C1 segment of cervical spinal cord (tissue), 14 donors: ENCODE data around the gene EME2.

Experiments
- DNase-seq, 14 donors: peaks; one replicate each; lab custom pipeline; 2025; lab: John Stamatoyannopoulos, UW

EME2 gene

DNA sequence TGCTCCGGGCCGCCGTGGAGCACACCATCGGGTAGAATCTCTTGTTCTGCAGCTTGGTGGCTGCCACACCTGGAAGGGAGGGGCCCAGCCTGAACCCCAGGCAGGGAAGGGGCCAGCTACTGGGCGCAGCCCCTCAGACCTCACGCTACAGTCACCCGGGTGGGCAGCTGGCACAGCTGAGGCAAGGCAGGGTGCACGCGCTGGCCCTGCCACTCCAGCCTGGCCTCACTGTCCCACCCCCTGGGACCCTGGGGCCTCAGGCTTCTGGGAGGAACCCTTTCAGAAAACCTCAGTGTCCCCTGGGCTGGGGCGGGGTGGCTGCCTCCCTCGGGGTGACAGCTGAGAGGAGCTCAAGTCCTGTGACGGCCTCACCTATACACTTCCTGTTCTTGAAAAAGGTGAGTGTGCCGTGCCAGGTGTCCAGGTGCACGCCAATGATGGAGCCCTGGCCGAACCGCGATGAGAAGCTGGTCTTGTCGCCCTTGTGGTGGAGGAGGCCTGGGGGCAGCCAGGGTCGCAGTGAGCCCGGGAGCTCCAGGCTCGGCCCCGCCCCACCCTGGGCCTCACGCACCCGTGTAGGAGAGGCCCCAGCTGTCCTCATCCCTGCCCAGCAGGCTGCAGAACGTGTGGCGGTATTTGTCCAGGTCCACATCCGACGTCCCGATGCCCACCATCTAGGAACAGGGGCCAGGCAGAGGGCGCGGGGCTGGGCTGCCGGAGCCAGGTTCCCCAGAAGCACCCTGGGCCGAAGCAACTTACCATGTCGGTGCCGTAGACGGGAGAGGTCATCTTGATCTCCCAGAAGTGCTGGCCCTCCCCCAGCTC, 5.0 kb downstream of the EME2 start:
- no peak for DNase-seq

DNA sequence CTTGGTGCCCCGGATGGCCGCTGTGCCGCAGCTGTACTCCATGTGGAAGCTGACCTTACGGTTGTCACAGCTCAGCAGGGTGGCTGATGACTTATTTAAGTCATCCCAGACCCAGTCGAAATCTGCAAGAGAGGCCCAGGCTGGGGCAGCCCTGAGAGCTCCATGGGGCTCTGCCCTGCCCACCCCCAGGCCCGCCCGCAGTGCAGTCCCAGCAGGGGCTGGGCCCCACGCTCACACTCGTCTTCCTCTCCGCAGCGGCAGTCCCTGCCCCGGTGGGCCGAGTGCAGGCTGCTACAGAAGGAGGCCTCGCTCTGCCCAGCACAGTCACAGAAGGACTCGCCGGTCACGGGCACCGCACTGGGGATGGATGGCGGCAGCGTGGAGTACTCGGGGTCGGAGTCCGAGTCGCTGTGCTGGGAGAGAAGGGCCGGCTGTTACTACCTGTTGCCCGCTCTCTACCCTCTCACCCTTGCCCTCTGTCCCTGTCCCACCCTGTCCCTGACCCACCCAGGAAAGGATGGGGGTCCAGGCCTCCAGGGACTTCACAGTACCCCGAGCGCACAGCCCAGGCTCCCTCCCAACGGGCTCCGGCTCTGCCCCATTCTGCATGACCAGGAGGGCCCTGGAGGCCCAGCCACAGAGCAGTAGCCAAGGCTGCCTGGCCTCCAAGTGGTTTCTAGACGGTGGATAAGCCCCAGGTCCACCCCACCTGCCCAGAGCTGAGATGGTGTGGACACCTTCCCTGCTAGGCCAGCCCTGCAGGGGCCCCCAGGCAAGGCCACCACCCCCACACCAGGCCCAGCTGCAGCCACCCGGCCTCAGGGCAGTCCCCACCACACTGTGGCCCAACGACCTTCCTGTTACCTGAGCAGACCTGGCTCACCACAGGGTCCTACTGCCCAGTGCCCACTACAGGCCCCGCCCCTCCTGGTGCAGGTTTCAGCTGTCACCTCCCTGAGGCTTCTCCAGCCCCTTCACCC, 5.9 kb downstream of the EME2 start:
- no peak for DNase-seq

DNA sequence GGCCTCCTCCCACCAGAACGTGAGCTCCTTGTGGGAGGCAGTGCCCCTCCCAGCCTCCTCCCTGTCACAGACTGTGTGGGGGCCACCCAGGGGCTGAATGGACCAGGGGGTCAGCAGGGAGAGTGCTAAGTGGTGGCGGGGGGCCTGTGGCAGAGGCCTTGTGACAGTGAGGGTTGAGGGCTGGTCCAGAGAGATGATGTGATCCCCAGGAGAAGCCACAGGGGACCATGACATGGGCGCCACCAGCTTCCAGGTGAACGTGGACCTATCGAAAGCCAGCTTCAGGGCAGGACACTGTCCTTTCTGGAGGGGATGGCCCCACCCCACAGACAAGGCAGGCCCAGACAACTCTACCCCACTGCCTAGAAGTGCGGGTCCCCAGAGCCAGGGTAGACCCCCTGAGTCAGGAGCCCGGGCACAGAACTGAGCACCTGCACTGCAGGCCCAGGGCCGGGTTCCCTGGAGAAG, 6.7 kb downstream of the EME2 start:
- DNase-seq: no peak

DNA sequence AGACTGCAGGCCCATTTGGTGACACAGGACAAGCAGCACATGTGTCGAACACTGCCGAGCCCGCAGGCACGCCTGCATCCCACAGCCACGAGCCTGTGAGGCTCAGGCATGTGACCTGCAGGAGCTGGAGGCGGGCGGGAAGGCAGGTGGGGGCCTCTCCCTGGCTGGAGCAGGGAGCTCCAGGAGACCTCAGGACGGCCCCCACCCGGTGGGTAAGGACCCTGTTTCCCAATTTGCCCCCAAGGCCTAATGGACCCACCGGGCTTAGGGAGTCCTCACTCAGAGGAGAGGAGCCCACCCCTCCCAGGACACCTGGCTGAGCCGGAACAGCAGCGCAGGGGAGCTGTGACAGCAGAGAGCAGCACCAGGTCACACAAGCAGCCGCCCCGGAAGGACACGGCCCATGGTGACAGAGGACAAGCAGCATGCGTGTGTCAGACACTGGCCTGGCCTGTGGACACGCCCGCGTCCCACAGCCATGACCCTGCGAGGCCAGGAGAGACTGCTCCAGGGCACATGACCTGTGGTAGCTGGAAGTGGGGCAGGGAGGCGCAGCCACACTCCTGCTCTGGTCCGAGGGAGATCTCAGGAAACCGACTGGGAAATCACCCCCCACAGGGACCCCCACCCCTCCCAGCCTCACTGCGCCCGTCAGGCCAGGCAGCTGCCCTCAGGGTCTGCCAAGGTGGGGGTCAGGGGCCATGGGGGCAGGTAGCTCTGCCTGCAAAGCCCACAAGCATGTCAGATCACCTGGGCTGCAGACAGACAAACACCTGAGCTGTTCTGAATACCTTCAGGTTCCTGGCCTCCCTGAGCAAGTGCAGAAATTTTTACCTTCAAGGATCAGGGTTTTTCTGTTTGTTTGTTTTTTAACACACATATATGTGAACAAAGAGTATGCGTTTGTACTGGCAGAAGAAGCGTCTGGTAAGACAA, 7.4 kb downstream of the EME2 start:
- no peak for DNase-seq

GRCh38 chr16:1780677-1781072, 8.1 kb downstream of the EME2 start:
- no peak for DNase-seq

DNA sequence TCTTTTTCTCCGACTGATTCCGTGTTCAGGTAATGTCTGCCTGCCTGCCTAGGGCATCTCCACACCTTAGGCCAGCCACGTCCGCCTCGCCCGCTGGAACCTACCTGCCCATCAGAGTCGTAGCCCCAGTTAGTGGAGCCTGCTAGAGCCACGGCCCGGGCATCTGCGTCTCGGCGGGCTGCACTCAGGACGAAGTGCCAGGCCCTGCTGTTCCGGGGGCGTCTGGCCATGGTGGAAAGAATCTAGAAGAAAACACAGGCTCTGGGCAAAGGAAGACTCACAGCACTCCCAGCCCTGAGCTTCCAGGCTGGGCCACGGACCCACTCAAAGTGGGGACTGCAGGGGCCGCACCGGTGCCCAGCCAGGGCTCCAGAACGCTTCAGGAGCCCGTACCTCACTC, 8.6 kb downstream of the EME2 start:
- DNase-seq: no peak

- no peak for DNase-seq
Observed at GRCh38 chr16:1781758-1782407, 9.3 kb downstream of the EME2 start.

GRCh38 chr16:1782408-1783264, 10.0 kb downstream of the EME2 start, which contains the start of the genes NUBP2 and SPSB3:
Gene NUBP2, plus strand, starts transcription at chr16:1782960. Its CDS starts 61 bp downstream, at chr16:1783021.
Gene SPSB3, minus strand, starts transcription at chr16:1782571. Its CDS starts 1,088 bp downstream, at chr16:1781483.
- DNase-seq: peak; percentile 93 to 100 (median 100)

- DNase-seq: no peak
Observed at GRCh38 chr16:1784977-1785845, 12.6 kb downstream of the EME2 start.

DNA sequence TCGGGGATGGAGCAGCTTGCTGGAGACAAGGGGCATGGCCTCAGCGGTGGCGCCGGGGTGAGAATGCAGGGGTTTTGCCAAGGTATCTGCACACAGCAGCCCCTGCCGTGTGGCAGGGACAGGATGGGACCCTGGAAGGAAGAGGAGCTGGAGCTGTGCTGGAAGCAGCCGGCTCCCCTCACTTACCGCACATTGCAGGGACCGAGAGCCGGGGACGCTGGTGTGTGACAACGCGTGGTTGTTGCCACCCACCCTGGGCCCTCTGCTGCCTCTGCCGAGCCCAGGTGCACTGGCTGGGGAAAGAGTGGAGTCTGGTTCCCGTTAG, 13.2 kb downstream of the EME2 start:
- DNase-seq: no peak

DNA sequence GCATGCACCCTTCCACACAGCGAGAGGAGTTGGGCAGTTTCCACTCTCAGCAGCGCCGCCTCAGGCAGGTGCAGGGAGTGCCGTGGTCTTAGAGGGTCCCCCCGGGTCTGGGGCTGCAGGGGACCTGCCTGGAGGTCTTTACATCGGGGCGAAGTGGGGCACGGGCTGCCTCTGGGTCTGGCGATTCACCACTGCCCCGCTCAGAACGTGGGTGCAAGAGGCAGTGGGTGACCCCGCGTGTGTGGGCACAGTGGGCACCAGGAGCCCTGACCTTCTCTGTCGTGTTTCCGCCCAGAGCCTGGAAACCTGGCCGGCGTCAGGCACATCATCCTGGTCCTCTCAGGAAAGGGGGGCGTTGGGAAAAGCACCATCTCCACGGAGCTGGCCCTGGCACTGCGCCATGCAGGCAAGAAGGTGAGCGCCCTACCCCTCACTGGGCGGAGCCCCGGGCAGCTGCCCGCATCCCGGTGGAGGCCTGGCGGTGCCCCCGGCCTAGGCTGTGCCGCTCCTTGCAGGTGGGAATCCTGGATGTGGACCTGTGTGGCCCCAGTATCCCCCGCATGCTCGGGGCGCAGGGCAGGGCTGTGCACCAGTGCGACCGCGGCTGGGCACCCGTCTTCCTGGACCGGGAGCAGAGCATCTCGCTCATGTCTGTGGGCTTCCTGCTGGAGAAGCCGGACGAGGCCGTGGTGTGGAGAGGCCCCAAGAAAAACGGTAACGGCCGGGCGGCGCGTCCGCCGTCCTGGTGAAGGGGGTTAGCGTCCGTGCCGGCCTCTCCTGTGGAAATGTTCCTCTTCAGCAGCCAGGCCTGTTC, 13.8 kb downstream of the EME2 start:
- DNase-seq: no peak

- no peak for DNase-seq
Observed at GRCh38 chr16:1787056-1787321, 14.4 kb downstream of the EME2 start.

DNA sequence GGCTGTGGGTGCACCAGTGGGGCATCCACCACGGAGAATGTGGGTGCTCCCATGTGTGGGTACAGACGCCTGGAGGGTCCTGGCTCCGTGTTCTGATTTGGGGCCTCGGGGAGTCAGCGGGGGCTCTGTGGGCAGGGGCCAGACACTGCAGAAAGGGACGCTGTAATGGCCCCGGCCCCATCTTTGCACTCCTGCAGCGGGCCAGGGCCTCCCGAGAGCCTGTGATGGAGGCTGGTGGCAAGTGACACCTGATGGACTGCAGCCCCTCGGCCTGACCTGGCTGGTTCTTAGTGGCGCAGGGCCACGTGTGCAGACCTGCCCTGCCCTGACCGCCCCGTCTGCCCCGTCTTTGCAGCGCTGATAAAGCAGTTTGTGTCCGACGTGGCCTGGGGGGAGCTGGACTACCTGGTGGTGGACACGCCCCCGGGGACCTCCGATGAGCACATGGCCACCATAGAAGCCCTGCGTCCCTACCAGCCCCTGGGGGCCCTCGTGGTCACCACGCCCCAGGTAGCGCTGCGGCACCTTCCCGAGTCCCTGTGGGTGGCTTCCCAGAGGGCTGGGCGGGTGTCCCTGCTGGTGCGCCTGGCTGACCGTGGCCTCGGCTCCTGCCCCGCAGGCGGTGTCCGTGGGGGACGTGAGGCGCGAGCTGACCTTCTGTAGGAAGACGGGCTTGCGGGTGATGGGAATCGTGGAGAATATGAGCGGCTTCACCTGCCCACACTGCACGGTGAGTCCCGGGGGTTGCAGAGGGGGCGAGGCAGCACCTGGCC, 14.9 kb downstream of the EME2 start:
- no peak for DNase-seq

DNA sequence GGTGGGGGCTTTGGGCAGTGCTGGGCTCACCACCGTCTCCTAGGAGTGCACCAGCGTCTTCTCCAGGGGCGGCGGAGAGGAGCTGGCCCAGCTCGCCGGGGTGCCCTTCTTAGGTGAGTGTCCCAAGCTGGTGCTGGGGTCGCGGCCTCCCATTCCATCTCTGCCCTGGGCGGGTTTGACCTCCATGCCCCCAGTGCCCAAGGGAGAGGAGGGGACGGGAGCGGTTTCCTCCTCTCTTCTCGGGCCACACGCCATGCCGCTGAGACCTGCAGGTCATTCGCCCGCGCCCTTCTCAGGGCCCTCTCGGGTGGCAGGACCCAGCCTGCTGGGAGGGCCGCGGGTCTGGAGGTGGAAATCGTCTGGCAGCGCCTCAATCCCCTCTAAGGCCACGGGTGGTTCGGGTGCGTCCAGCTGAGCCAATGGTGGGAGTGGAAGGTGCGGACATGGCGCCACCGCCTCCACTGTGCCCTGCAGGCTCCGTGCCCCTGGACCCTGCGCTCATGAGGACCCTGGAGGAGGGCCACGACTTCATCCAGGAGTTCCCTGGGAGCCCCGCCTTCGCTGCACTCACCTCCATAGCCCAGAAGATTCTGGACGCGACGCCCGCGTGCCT, 15.6 kb downstream of the EME2 start:
- DNase-seq: no peak

DNA sequence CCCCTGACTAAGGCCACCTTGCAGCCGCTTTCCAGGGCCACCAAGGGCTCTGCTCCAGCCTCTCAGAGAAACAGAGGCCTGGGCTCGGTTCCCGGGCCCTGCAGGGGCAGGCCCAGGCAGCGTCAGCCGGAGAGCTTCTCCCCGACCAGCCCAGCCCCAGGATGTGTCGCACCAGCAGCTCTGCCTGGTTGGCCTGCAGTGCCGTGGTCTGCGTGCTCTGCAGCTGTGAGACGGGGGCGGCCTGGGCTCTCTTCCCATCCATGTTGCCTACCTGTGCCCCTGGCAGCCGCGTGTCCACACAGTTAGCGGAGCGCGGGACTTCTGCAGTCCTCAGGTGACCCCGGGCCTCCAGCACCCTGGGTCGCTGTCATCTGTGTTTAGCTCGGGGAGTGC, 16.1 kb downstream of the EME2 start:
- DNase-seq: no peak

- DNase-seq: no peak
Observed at GRCh38 chr16:1789643-1790045, 17.0 kb downstream of the EME2 start.

GRCh38 chr16:1790261-1790610, 17.6 kb downstream of the EME2 start:
- DNase-seq: no peak
